ENCODE data around the gene LPIN2.

LPIN2 gene

GRCh38 chr18:3014503-3015203, 1.7 kb upstream of the LPIN2 start:
- H3K4me3 ChIP-seq (ENCODE audit: low read depth, low read length), result no peak overlapping the region
- POLR2A ChIA-PET, result no interaction called here

GRCh38 chr18:3012136-3013023, 564 bp downstream of the LPIN2 start:
- POLR2A ChIA-PET, result interaction anchor here (1.0 kb wide), 1 partner anchor 15 kb away, joined by 3 read pairs; no protein-coding TSS in a partner anchor

More at GRCh38 chr18:3014503-3015203, 1.7 kb upstream of the LPIN2 start:
- DNase-seq (ENCODE audit: low read depth, low spot score), result no peak
- CTCF ChIA-PET, result interaction anchor here (0.7 to 1.9 kb wide), 9 partner anchors 11 to 231 kb away, joined by 3 to 8 read pairs (median 4); no protein-coding TSS in a partner anchor
- TF ChIP-seq CTCF (IDR thresholded peaks at IDR 0.05; ENCODE audit: insufficient read depth, low read length, missing control alignments), result no peak

GRCh38 chr18:3010086-3010485, 2.9 kb downstream of the LPIN2 start:
- ChIA-PET CTCF (interaction anchor here (1.5 kb wide), 1 partner anchor 9 kb away, joined by 4 read pairs; no protein-coding TSS in a partner anchor), POLR2A (interaction anchor here (2.4 kb wide), 1 partner anchor 22 kb away, joined by 6 read pairs; no protein-coding TSS in a partner anchor)
- no peak for DNase-seq (ENCODE audit: low read depth, low spot score)
- H3K4me3 ChIP-seq (ENCODE audit: low read depth, low read length), result no peak overlapping the region
- TF ChIP-seq CTCF (IDR thresholded peaks at IDR 0.05; ENCODE audit: insufficient read depth, low read length, missing control alignments), result no peak

More at GRCh38 chr18:3012136-3013023, 564 bp downstream of the LPIN2 start:
- CTCF ChIA-PET, result no interaction called here
- no peak for TF ChIP-seq CTCF (IDR thresholded peaks at IDR 0.05; ENCODE audit: insufficient read depth, low read length, missing control alignments)
- DNase-seq (ENCODE audit: low read depth, low spot score), result no peak
- H3K4me3 ChIP-seq (ENCODE audit: low read depth, low read length), result peak overlapping the region; percentile 69

- TF ChIP-seq CTCF (IDR thresholded peaks at IDR 0.05; ENCODE audit: insufficient read depth, low read length, missing control alignments), result no peak
- H3K4me3 ChIP-seq (ENCODE audit: low read depth, low read length), result no peak overlapping the region
- ChIA-PET POLR2A (interaction anchor here (0.6 to 2.4 kb wide), 2 partner anchors 20 to 78 kb away, joined by 3 to 6 read pairs; no protein-coding TSS in a partner anchor), CTCF (interaction anchor here (1.3 to 1.8 kb wide), 4 partner anchors 14 to 120 kb away, joined by 4 to 8 read pairs (median 4); no protein-coding TSS in a partner anchor)
- no peak for DNase-seq (ENCODE audit: low read depth, low spot score)
These were observed 4.4 kb downstream of the LPIN2 start for GRCh38 chr18:3008541-3008940.

GRCh38 chr18:3007491-3007890, 5.5 kb downstream of the LPIN2 start:
- H3K4me3 ChIP-seq (ENCODE audit: low read depth, low read length), result no peak overlapping the region
- no peak for TF ChIP-seq CTCF (IDR thresholded peaks at IDR 0.05; ENCODE audit: insufficient read depth, low read length, missing control alignments)
- POLR2A ChIA-PET, result no interaction called here
- DNase-seq (ENCODE audit: low read depth, low spot score), result no peak
- CTCF ChIA-PET, result interaction anchor here (1.3 to 1.8 kb wide), 4 partner anchors 10 to 121 kb away, joined by 4 to 8 read pairs (median 4); no protein-coding TSS in a partner anchor
